Keratinocyte (primary cell): ENCODE data around the gene TEKT5. TPM values are rescaled to one million over a fixed set of nuclear protein-coding genes. Genes with fewer than 3 reads are reported as not detected.

Source experiments
- DNase-seq: peaks from one replicate; pipeline ENCODE4 v3.0.0-alpha.2; 2011; ENCODE audit warnings: low read depth, missing footprints, low spot score
- FAIRE-seq: peaks from 2 replicates; lab custom pipeline; 2011; peaks lifted over from hg19 to GRCh38; lab: Jason Lieb, UNC
- H2AFZ ChIP-seq: 2 replicates; pipeline ENCODE4 v1.6.0; 2012; ENCODE audit warnings: low read length, control low read depth, inconsistent platforms; ENCODE audit not compliant: control insufficient read depth
- H3K27ac ChIP-seq: 2 replicates; pipeline ENCODE4 v1.5.1; 2011; ENCODE audit warnings: low read length; ENCODE audit not compliant: control insufficient read depth, insufficient read depth
- H3K27me3 ChIP-seq: 3 replicates; pipeline ENCODE4 v1.6.0; 2011; ENCODE audit warnings: low read length; ENCODE audit not compliant: control insufficient read depth, insufficient read depth; ENCODE audit errors: extremely low read depth
- H3K36me3 ChIP-seq, 2 experiments: 2 replicates in 1 of 2; 3 replicates in 1 of 2; pipeline ENCODE4 v1.5.1; 2011; ENCODE audit warnings: low read length in 2 of 2, mild to moderate bottlenecking in 1 of 2; ENCODE audit not compliant: control insufficient read depth in 2 of 2, insufficient read depth in 2 of 2; ENCODE audit errors: extremely low read depth in 1 of 2
- H3K4me1 ChIP-seq: 3 replicates; pipeline ENCODE4 v1.5.1; 2011; ENCODE audit warnings: low read length; ENCODE audit not compliant: control insufficient read depth, insufficient read depth; ENCODE audit errors: extremely low read depth
- H3K4me2 ChIP-seq: 3 replicates; pipeline ENCODE4 v1.6.0; 2011; ENCODE audit warnings: low read depth, low read length; ENCODE audit not compliant: control insufficient read depth, insufficient read depth; ENCODE audit errors: extremely low read depth
- H3K4me3 ChIP-seq, 3 experiments: fragments of 200-600 bp in 1 of 3; sonication (generic) in 1 of 3; 2 replicates in 2 of 3; 3 replicates in 1 of 3; pipeline ENCODE4 v1.5.1; 2011 to 2016; ENCODE audit warnings: low read length in 3 of 3, mild to moderate bottlenecking in 3 of 3, control low read depth in 2 of 3, inconsistent platforms in 1 of 3, low read depth in 1 of 3, mixed read lengths in 1 of 3, mixed run types in 1 of 3, moderate library complexity in 1 of 3; ENCODE audit not compliant: control insufficient read depth in 2 of 3, insufficient read depth in 2 of 3; ENCODE audit errors: extremely low read depth in 1 of 3
- H3K79me2 ChIP-seq: 2 replicates; pipeline ENCODE4 v1.6.0; 2012; ENCODE audit warnings: low read length; ENCODE audit not compliant: control insufficient read depth, insufficient read depth
- H3K9ac ChIP-seq: 3 replicates; pipeline ENCODE4 v1.6.0; 2011; ENCODE audit warnings: low read length; ENCODE audit not compliant: control insufficient read depth, insufficient read depth; ENCODE audit errors: extremely low read depth
- H3K9me1 ChIP-seq: 3 replicates; pipeline ENCODE4 v1.6.0; 2011; ENCODE audit warnings: low read length; ENCODE audit not compliant: control insufficient read depth, insufficient read depth; ENCODE audit errors: extremely low read depth
- H3K9me3 ChIP-seq: 2 replicates; pipeline ENCODE4 v1.5.1; 2012; ENCODE audit warnings: low read depth, low read length; ENCODE audit not compliant: control insufficient read depth
- H4K20me1 ChIP-seq: 3 replicates; pipeline ENCODE4 v1.6.0; 2011; ENCODE audit warnings: low read length; ENCODE audit not compliant: control insufficient read depth, insufficient read depth; ENCODE audit errors: extremely low read depth
- EZH2 ChIP-seq: IDR thresholded peaks from one replicate; pipeline ENCODE4 v1.6.1; 2012; ENCODE audit warnings: inconsistent platforms, mild to moderate bottlenecking, low read length, moderate library complexity
- dilution Hi-C: fragments of 300-500 bp; cut with MboI; formaldehyde crosslinking; loops from one replicate; pipeline ENCODE4 v1.7.0; 2020; ENCODE audit warnings: low sequenced_read_pairs; ENCODE audit not compliant: extremely low pct_ligation_motif_present
- polyA plus RNA-seq, 5 experiments: library from polyadenylated mRNA; depleted of rRNA in 3 of 5; stranded (reverse) in 3 of 5; stranded (forward) in 1 of 5; unstranded in 1 of 5; fragments of >200 nt; gene quantifications; 1 replicate in 1 of 5; 2 replicates in 3 of 5; 3 replicates in 1 of 5; pipeline versions ENCODE4 v1.2.1 to v1.2.3, GENCODE V29; 2011 to 2012; ENCODE audit warnings: missing spikeins in 2 of 5, low read depth in 1 of 5, low replicate concordance in 1 of 5
- TF ChIP-seq, protein P1 (sequence below), 3 experiments: IDR thresholded peaks in 1 of 3; conservative IDR thresholded peaks in 1 of 3; optimal IDR thresholded peaks in 1 of 3; 2 replicates in 2 of 3; 3 replicates in 1 of 3; pipeline versions ENCODE3 to v1.5.1; 2011; ENCODE audit warnings: low read length in 3 of 3, mild to moderate bottlenecking in 3 of 3, moderate library complexity in 2 of 3, control low read depth in 1 of 3, inconsistent platforms in 1 of 3; ENCODE audit not compliant: insufficient read depth in 2 of 3; ENCODE audit errors: extremely low read depth in 1 of 3

Gene TEKT5
- polyA plus RNA-seq, 1 donor (not counting 4 experiments of a cell fraction or from before 2014, with no cell fraction given): not detected

DNA sequence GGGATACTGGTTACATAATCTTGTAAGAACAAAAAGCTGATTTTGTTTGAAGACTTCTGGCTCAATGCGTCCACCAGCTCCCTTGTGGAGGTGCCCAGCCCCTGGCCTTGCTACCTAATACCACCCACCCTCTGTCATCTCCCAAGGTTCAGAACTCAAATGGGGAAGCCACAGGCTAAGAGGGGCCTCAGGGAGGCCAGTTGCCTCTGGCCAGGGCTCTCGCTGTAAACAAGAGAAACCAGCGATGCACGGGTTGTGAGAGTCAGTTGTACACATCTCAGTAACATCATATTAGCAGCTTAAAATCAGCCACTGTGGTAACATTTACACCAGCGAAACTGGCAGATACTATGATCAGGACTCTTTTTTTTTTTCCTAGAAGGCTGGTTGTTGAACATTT is 6.0 kb downstream of the TEKT5 start:
- DNase-seq: no peak
- Histone ChIP-seq H3K4me2 (no peak overlapping the region), H3K27ac (no peak overlapping the region), H3K9me1 (no peaks in the 10 kb centered on the region), H3K9me3 (no peaks in the 10 kb centered on the region), H2AFZ (no peak overlapping the region), H3K4me1 (no peaks in the 10 kb centered on the region), H4K20me1 (no peaks in the 10 kb centered on the region), H3K79me2 (no peaks in the 10 kb centered on the region), H3K4me3 (no peak overlapping the region), H3K9ac (no peak overlapping the region), H3K36me3 (no peaks in the 10 kb centered on the region), H3K27me3 (peaks cover 7% of the 10 kb centered on the region)
- TF ChIP-seq EZH2: no peak
- TF ChIP-seq, protein P1, sequence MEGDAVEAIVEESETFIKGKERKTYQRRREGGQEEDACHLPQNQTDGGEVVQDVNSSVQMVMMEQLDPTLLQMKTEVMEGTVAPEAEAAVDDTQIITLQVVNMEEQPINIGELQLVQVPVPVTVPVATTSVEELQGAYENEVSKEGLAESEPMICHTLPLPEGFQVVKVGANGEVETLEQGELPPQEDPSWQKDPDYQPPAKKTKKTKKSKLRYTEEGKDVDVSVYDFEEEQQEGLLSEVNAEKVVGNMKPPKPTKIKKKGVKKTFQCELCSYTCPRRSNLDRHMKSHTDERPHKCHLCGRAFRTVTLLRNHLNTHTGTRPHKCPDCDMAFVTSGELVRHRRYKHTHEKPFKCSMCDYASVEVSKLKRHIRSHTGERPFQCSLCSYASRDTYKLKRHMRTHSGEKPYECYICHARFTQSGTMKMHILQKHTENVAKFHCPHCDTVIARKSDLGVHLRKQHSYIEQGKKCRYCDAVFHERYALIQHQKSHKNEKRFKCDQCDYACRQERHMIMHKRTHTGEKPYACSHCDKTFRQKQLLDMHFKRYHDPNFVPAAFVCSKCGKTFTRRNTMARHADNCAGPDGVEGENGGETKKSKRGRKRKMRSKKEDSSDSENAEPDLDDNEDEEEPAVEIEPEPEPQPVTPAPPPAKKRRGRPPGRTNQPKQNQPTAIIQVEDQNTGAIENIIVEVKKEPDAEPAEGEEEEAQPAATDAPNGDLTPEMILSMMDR (optimal IDR thresholded peaks at IDR 0.05 in 1 of 3, IDR thresholded peaks at IDR 0.05 in 1 of 3, conservative IDR thresholded peaks at IDR 0.05 in 1 of 3; ENCODE audit: extremely low read depth in 1 of 3, insufficient read depth in 2 of 3, low read length in 3 of 3): no peak
- dilution Hi-C loops: no loop called here
- peak; percentile 46 for FAIRE-seq

- dilution Hi-C loops: no loop called here
- no peaks in the 10 kb centered on the region for H3K9me3 ChIP-seq
- no peak overlapping the region for H3K9ac ChIP-seq
- H3K4me3 ChIP-seq: no peak overlapping the region
- FAIRE-seq (no peak), DNase-seq (no peak)
- no peaks in the 10 kb centered on the region for H3K36me3 ChIP-seq
- no peak overlapping the region for H2AFZ ChIP-seq
- no peaks in the 10 kb centered on the region for H3K9me1 ChIP-seq
- H3K79me2 ChIP-seq: no peaks in the 10 kb centered on the region
- no peak for TF ChIP-seq EZH2
- TF ChIP-seq, protein P1 (optimal IDR thresholded peaks at IDR 0.05 in 1 of 3, IDR thresholded peaks at IDR 0.05 in 1 of 3, conservative IDR thresholded peaks at IDR 0.05 in 1 of 3; ENCODE audit: extremely low read depth in 1 of 3, insufficient read depth in 2 of 3, low read length in 3 of 3): no peak
- no peak overlapping the region for H3K27ac ChIP-seq
- H4K20me1 ChIP-seq: no peaks in the 10 kb centered on the region
- no peak overlapping the region for H3K4me2 ChIP-seq
- peaks cover 7% of the 10 kb centered on the region for H3K27me3 ChIP-seq
- H3K4me1 ChIP-seq: no peaks in the 10 kb centered on the region
These were observed 6.4 kb downstream of the TEKT5 start for GRCh38 chr16:10688291-10688690.
